Midbrain (tissue), 1 donor: ENCODE results near the gene PROCA1.
"Not testable (repeated sequence)": the region's sequence is repeated elsewhere in the genome, so short reads cannot be mapped to it uniquely, and the experiment has no call there.

ENCODE experiments used
- DNase-seq: peaks from one replicate; lab custom pipeline; 2025; lab: John Stamatoyannopoulos, UW

PROCA1 gene

GRCh38 chr17:28725660-28726225, 14.1 kb upstream of the PROCA1 start:
- DNase-seq, result peak; percentile 73

- no peak for DNase-seq
Observed at GRCh38 chr17:28725166-28725659, 13.5 kb upstream of the PROCA1 start.

GRCh38 chr17:28724500-28725165, 12.9 kb upstream of the PROCA1 start:
- no peak for DNase-seq

- DNase-seq, result not testable (repeated sequence)
Observed at GRCh38 chr17:28723836-28724499, 12.3 kb upstream of the PROCA1 start.

GRCh38 chr17:28723159-28723835, 11.6 kb upstream of the PROCA1 start:
- no peak for DNase-seq

GRCh38 chr17:28722417-28723158, 10.9 kb upstream of the PROCA1 start:
- DNase-seq, result no peak

- not testable (repeated sequence) for DNase-seq
Observed at GRCh38 chr17:28720997-28721329, 9.3 kb upstream of the PROCA1 start.

GRCh38 chr17:28720247-28720996, 8.7 kb upstream of the PROCA1 start:
- no peak for DNase-seq

GRCh38 chr17:28719021-28719433, 7.3 kb upstream of the PROCA1 start:
- DNase-seq, result no peak

- DNase-seq, result no peak
Observed at GRCh38 chr17:28718333-28719020, 6.8 kb upstream of the PROCA1 start.

- peak; percentile 26 for DNase-seq
Observed at GRCh38 chr17:28717578-28718332, 6.1 kb upstream of the PROCA1 start, which contains the start of gene RAB34. Gene RAB34, minus strand, starts transcription at chr17:28717868. Its CDS starts 602 bp downstream, at chr17:28717266.

GRCh38 chr17:28716740-28717577, 5.3 kb upstream of the PROCA1 start:
- DNase-seq, result no peak

- no peak for DNase-seq
Observed at GRCh38 chr17:28715217-28715616, 3.5 kb upstream of the PROCA1 start.

- no peak for DNase-seq
Observed at GRCh38 chr17:28714281-28714680, 2.6 kb upstream of the PROCA1 start.

- no peak for DNase-seq
Observed at GRCh38 chr17:28712705-28713415, 1.2 kb upstream of the PROCA1 start.

- peak; percentile 6 for DNase-seq
Observed at GRCh38 chr17:28712032-28712704, 480 bp upstream of the PROCA1 start.

- peak; percentile 90 for DNase-seq
Observed at GRCh38 chr17:28710861-28711722, 596 bp downstream of the PROCA1 start.
